GM21360 (cell line): ENCODE measurements around the gene ANGPTL7.
"Not testable (repeated sequence)": the region's sequence is repeated elsewhere in the genome, so short reads cannot be mapped to it uniquely, and the experiment has no call there.

Source experiments
- ATAC-seq: cut with Tn5 transposase; IDR thresholded peaks from one replicate; pipeline ENCODE4 v1.9.1; 2021; ENCODE audit warnings: mild to moderate bottlenecking, moderate library complexity; ENCODE audit not compliant: unreplicated experiment

ANGPTL7 gene, protein sequence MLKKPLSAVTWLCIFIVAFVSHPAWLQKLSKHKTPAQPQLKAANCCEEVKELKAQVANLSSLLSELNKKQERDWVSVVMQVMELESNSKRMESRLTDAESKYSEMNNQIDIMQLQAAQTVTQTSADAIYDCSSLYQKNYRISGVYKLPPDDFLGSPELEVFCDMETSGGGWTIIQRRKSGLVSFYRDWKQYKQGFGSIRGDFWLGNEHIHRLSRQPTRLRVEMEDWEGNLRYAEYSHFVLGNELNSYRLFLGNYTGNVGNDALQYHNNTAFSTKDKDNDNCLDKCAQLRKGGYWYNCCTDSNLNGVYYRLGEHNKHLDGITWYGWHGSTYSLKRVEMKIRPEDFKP

DNA sequence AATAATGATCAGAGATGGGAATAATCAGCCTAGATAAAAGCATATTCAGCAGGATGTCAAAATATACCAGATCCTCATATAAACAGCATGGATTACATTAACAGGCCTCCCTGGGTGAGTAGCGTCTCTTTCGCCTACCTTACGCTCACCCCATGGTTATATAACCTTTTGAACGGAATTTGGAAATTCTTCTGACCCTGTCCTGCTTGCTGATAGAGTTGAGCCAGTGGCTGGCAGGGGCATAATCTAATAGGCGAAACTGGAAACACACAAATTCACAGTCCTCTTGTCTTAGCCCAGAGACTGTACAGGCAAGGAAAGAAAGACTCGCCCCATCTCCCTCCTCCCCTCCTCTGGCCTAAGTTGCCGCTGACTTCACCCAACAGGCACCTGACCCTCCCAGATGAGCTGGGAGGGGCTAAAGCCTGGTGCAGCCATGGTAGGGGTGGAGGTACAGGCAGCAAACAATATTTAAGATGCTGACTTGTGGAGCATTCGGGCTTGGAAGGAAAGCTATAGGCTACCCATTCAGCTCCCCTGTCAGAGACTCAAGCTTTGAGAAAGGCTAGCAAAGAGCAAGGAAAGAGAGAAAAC is at the start of gene ANGPTL7:
ANGPTL7 (plus strand) TSS at position 498 of the 594 bp plus-strand sequence. CDS start 225 bp downstream, outside the sequence.
- ATAC-seq: no peak

DNA sequence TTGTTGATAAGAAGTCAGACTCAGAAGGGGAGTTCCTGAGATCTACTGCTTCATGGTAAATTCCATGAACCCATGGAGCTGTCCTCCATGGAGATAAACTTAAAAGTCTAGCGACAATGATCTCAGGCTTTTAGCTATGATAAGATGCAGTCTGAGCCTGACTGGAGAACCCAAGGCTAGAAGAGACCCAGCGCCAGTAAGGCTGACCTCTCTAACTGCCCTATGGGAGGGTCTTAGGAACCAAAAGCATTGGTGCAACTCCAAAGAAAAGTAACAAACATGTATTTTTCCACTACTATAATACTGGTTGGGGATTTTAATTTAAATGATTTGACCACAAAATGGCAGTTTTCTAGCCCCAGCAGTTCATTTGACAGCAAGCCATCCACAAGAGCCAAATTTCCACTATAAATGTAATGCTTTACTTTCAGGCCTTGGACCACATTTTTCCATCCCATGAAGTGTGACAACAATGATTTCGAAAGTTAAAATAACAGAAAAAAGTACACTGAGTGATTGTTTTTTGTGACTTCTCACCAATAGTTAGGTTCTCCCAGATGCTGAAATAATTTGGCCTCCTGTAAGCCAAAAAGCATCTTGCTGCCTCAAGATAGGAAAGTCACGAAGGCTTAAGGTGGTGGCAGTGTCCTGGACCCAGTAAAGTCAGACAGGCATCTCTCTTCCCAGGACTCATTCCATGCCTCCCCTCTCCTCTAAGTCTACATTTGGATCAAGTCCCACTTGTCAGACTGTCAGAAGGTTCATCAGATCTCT is 46.4 kb upstream of the ANGPTL7 start:
- no peak for ATAC-seq

DNA sequence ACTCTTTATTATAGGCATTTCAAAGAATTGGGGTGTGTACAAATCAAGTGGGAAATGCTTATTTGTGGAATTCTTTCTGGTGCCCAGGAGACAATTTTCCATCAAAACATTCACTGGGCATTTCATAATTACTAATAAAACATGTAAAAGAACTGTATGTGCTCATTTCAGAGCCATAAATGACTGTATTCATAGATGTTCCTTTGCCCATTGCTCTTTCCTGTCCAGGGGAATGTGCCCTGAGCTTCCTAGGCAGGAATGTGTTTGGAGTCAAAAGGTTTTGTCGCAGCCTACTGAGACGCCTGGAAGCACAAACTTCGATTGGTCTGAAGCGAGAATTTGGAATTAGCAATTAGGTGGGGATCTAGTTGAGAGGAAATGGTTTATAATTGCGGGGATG is 45.8 kb upstream of the ANGPTL7 start:
- ATAC-seq: no peak

DNA sequence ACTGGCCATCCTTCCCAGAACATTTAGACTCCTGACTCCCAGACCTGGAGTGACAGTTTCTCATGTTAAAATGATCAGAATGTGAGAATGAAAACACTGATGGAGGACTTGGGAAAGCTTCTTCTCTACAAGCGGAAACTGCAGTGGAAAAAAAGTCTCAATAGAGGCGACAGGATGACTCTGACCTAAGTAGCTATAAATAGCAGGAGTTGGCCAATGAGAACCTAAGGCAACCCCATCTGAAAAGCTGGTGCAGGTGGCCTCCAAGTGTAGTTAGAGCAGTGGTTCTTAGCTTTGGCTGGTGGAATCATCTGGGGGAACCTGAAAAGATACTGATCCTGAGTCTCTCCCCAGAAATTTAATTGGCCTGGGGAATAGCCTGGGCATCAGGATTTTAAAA is 45.2 kb upstream of the ANGPTL7 start:
- ATAC-seq: no peak

DNA sequence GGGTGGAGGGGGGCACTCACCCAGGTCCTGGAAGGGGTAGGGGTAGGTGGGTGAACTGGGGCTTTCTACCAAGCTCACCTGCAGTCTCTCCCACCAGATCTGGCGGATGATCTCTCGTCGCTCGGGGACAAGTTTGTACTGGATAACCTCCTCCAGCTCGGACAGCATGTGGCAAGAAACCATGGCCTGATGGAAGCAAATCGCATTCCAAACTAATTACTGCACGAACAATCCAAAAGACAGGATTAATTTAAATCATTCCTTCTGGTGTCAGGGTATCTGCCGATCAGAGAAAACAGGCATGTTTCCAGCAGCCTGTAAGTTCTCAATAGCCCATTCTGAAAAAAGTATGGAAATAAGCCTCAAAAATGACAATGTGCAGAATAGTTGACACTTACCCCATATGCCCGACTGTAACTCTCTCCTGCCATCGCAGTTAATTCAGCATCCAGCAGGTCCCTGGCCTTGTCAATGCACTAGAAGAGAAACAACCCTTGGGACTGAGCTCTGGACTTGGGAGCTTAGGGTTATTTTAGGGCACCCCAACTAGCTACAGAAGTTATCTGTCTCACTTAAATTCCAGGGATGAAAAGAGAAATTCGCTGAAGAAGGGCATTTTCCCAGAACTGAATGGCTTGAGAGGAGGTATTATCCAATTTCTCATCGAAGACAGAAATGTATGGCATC is 44.4 kb upstream of the ANGPTL7 start:
- no peak for ATAC-seq

DNA sequence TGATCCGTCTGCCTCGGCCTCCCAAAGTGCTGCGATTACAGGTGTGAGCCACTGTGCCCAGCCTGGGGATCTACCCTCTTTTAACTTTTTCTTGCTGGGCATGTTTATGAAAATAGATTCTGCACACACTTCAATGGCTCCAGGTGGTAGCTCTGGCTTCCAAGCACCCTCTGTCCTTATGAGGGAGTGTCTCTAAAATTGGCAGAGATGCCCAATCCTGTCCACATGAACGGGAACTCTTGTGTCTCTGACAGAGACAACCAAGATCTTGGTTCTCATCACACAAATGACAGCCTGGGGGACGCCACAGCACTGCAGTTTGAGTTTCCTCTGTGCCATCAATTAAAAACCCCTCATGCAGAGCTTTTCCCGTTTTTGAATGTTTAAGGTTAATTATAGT is 43.4 kb upstream of the ANGPTL7 start:
- no peak for ATAC-seq

DNA sequence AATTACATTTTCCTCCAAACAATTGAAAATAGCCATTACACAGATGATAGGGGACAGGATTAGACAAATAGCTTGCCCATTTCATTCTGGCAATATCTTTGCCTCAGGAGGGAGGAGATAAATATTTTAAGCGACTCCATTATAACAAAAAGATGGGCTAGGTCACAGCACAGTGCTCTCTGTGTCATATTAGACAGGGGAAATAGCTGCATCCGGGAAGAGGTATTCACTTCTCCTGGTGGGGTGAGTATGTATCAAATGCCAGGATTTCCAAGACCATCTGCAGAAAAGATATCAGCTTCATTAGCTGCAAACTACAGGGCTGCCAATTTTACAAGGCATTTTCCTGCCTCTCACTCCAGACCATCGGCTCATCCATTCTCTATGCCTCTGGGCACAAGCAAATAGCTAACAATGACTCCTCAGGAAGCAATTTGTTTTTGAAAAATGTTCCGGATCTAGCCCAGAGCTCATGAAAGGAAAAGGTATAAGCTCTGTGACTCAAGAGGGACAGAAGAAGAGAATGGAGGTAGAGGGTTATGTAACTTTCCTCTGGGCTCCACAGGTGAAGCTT is 41.9 kb upstream of the ANGPTL7 start:
- ATAC-seq: no peak

DNA sequence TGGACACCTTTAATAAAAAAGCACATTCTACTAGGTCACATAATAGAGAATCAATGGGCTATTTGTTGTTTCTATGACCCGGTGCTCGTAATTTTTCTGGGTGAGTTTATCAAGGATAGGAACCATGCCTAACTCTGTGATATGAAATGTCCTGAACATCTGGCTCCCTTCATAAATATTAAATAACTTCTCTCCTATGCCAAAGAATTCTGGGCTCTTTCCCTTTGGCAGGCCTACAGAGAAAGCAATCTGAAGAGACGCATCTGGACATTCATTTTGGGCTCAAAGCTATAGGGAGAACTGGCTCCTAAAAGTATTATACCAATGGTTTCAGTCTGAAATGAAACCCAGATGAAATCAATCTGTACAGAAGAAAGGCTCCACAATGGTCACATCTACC is 38.8 kb upstream of the ANGPTL7 start:
- no peak for ATAC-seq

DNA sequence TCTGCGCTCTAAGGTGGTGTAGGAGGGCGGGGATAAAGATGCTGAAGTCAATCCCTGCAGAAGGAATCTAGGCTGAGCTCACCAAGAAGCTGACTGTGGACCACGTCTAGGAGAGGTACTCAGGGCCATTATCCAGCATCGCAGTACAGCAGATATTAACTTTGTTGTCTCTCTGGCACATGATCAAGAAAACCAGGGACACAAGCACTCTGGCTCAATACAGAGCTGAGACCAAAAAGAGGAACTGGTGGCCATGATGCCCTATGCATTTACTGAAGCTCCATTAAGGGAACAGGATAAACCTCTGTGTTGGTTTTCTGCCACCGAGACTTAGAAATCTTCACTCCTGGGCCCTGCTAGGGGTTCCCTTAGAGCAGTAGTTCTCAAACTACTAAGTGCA is 38.0 kb upstream of the ANGPTL7 start:
- no peak for ATAC-seq

DNA sequence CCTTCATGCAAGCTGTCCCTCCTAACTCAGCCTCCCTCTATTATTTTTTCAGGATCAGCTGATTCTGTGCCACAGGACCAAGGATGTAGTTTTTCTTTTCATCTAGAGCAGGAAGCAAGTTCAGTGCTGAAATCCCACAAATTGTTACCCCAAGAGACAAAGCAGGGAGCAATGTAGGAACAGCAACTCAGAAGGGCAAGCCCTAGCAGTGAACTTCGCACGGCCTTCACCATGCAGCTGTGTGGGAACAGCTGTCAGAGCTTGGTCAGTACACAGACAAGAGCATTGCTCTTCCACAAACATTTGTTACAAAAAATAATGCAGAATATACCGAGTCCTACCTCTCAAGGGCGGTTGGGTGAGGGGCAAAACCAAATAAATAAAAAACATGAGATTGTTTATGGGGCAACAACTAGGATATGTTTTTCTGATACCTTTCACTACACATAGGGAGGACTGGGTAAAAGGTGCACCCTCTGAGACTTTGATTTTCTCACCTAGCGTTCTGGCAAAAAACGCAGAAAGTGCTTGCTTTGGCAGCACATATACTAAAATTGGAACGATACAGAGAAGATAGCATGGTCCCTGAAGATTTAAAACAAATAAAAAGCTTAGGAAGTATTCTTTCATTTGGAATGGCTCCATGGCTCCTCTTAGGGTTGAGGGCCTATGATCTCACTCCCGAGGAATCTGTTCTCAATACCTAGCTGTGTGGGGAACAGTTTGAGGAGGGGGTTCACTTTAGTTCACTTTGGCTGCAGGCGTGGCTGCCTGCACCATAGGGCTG is 37.1 kb upstream of the ANGPTL7 start:
- ATAC-seq: no peak

DNA sequence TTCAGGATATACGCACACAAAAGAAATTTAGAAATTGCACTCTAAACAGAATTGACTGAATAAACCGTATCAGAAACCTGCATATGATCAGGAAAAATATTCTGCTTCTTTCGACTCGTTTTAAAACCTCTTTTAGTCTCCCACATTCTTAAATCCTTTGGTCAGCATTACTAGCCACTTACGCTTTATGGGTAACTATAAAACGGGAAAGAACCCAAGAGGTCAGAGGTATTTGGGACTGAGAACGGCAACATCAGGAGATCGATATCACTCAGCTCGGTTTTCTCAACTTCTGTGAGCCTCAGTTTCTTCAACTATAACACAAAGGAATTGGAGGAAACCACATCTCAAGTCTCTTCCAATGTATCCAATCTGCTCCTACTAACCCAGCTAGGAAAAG is 36.4 kb upstream of the ANGPTL7 start:
- no peak for ATAC-seq

DNA sequence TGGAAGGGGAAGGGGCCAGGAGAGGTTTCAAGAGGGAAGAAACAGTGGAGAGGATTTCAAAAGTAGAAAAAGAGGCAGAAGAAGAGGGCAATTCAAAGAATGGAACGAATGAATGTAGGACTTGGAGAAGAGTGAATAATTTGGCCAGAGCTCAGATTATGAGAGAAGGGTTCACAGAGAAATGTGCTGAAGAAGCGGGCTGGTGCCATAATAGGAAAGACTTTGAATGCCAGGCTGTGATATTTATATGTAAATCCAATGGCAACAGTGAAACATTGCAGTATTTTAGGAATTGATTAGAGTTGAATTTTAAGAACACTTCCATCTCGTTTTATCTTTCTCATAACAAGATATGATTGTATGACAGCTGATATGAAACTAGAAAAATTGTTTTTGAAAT is 36.0 kb upstream of the ANGPTL7 start:
- ATAC-seq: no peak

DNA sequence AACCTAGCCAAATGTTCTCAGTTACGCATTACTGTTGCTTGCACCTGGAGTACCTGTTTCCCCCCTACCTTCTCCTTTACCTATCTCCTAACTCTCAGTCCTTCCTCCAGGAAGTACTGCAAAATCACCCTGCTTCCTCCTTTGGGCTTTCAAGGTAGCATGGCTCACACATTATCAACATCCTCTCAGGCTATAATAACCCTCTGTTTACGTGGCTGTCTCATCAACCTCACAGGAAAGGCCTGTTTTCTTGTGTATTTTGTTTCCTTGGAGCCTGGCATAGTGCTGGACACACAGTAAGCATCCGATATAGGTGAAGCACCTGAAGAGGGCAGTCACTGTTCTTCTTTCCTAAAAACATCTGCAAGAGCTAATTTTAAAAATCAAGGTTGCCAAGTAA is 32.7 kb upstream of the ANGPTL7 start:
- no peak for ATAC-seq

DNA sequence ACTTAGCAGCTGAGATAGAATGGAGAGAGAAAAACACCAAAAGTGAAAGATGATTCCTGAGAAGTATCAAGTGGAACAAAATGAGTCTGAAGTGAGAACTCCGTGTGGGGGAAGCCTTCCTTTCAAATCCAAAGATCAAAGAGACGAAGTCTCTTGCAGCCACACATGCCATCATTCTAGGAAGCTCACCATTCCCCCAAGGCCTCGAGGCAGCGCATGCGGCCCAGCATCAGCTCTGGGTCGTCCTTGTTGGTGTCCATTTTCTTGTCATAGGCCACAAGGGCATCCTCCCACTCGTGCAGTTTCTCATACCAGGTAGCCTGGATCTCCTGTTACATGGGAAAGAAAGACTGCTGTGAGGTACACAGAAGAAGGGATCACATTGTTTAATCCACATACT is 32.2 kb upstream of the ANGPTL7 start:
- no peak for ATAC-seq

DNA sequence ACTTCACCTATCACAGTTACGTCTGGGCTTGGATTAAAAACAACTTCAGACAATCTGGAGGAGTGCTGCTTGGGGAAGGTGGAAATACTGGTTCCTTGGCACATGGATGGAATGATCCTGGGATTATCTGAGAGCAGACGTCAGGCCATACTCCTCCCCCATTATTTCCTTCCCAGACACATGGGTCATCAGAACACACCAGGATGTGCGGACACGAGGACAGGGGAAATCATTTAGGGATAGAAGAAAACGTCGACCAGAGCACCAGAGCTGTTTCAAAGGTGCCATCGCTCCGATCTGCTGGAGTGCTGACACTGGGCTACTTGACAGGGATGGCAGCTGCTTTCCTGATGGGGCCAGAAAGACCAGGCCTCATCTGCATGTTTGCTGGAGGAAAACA is 31.8 kb upstream of the ANGPTL7 start:
- ATAC-seq: no peak

DNA sequence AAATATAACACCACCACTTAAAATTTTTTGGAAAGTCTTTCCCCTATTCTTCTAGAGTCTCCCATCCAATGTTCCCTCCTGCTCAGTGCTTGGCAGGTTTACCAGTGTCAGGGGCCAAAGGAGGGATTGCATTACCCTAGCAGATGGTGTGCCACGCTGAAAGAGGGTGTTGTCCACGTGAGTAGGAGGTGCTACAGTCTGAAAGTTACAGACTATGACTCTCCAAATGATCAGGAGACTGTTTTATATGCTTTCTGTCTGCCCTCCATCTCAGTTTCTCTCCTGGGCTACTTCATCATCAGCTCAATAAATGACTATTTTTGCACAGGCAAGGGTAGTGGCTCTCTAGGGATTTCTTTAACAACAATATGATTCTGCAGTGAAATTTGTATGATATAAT is 31.3 kb upstream of the ANGPTL7 start:
- ATAC-seq: no peak

DNA sequence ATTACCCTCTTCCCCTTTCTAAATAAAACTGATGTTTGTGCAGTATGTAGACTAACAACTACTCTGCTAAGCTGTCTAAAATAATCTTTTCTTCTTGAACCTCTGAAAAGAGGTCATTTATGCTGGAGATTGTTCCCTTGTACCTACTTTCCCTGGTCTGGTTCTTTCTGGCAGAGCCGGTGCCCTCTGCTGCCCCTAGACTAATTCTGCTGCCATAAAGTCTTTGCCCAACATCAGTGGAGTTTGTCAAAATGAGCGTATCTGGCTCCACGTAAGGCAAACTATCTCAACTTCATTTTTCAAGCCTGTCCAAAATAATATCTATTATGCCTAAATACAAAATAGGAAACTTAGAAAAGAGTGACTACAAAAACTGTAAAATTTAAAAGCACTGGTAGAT is 30.9 kb upstream of the ANGPTL7 start:
- no peak for ATAC-seq

DNA sequence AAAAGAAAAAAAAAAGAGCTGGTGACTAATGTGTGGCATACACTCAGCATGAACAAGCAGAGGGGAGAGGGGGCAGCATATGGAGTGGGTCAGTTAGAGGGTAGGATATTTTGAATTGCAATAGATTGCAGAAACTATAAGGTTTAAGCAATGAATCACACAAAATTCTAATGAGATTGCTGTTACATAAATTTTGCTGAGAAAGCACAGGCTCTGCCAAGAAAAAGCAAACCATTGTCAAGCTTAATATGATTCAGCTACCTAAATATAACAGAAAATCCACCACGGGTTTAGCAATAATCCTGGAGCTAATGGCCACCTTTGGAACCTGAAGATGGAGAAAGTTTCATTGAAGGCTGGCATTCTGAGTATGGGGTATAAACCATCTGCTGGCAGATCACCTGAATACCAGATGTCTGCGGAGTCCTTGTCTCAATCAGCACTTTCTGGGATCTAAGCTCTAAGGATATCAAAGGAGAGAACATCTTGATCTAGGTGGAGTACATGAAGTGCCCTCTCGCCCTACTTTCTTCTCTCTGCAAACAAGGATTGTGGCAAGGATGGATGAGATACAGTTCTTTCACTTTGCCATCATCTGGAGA is 30.3 kb upstream of the ANGPTL7 start:
- ATAC-seq: no peak

DNA sequence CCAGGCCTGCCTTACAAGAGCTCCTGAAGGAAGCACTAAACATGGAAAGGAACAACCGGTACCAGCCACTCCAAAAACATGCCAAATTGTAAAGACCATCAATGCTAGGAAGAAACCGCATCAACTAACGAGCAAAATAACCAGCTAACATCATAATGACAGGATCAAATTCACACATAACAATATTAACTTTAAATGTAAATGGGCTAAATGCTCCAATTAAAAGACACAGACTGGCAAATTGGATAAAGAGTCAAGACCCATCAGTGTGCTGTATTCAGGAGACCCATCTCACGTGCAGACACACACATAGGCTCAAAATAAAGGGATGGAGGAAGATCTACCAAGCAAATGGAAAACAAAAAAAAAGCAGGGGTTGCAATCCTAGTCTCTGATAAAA is 26.4 kb upstream of the ANGPTL7 start:
- ATAC-seq: not testable (repeated sequence)

DNA sequence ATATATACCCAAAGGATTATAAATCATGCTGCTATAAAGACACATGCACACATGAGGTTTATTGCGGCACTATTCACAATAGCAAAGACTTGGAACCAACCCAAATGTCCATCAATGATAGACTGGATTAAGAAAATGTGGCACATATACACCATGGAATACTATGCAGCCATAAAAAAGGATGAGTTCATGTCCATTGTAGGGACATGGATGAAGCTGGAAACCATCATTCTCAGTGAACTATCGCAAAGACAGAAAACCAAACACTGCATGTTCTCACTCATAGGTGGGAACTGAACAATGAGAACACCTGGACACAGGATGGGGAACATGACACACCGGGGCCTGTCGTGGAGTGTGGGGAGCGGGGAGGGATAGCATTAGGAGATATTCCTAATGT is 22.4 kb upstream of the ANGPTL7 start:
- not testable (repeated sequence) for ATAC-seq
